ENCODE data around the gene ZSWIM4. TPM values are rescaled to one million over a fixed set of nuclear protein-coding genes. Genes with fewer than 3 reads are reported as not detected.
A peak's percentile ranks its signal among the peaks of the same experiment; 100 is the strongest.

Gene ZSWIM4
- total RNA-seq, 2 donors from 2014 or later: 6.3 to 8.8 TPM

DNA sequence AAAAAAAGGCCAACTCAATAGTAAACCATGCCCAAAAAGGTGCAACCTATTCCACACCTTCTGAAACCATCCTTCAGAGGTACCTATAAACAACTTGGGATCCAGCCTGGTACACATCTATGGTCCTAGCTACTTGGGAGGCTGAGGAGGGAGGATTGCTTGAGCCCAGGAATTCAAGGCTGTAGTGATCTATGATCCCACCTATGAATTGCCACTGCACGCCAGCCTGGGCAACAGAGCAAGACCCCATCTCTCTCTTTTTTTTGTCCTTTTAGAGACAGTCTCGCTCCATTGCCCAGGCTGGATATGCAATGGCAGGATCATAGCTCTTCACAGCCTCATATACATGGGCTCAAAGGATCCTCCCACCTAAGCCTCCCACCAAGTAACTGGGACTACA is 26.0 kb downstream of the ZSWIM4 start:
- Mint-ChIP-seq H3K27ac (no peak overlapping the region), H3K36me3 (peaks cover 0 to 5% of the 10 kb centered on the region in 2 donors), H3K9me3 (no peaks in the 10 kb centered on the region)
- DNase-seq (ENCODE audit: low spot score in 2 of 2): no peak
- ATAC-seq: no peak

DNA sequence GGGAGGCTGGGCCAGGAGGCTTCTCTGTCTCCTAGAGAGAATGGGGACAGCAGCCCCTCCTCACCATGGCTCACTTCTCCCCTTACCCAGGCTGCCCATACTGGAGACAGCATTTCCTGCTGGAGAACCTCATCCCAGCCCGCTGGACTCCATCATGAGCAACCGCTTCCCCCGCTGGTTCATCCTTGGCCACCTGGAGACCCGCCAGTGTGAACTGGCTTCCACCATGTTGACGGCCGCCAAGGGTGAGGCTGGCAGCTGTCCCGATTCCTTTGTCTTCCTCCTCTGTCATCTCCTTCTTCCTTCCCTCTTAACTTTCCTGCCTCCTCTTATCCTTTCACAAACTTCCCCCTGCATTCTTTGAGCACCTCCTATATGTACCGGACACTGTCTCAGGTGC is 28.0 kb downstream of the ZSWIM4 start:
- no peak for ATAC-seq
- Mint-ChIP-seq H3K36me3 (peaks cover 0 to 5% of the 10 kb centered on the region in 2 donors), H3K27ac (no peak overlapping the region)

DNA sequence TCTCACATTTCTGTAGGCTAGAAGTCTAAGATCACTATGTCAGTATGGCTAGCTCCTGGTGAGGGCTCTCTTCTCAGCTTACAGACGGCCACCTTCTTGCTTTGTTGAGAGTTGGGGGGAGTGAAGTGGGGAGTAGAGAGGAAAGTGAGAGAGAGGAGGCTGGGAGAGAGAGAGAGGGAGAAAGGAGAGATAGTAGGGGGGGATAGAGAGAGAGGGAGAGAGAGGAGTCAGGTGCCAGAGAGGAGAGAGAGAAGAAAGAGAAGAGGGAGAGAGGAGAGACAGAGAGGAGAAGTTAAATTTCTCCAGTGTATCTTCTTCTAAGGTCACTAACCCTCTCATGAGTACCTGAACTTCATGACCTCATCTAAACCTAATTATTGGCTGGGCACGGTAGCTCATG is 28.7 kb downstream of the ZSWIM4 start:
- DNase-seq (ENCODE audit: low spot score in 2 of 2) (no peak), ATAC-seq (no peak)
- Mint-ChIP-seq H3K36me3 (peaks cover 0 to 5% of the 10 kb centered on the region in 2 donors), H3K27ac (no peak overlapping the region), H3K9me3 (no peaks in the 10 kb centered on the region)

More for the DNA sequence above, 28.0 kb downstream of the ZSWIM4 start:
- H3K9me3 Mint-ChIP-seq: no peaks in the 10 kb centered on the region
- DNase-seq (ENCODE audit: low spot score in 2 of 2): no peak

DNA sequence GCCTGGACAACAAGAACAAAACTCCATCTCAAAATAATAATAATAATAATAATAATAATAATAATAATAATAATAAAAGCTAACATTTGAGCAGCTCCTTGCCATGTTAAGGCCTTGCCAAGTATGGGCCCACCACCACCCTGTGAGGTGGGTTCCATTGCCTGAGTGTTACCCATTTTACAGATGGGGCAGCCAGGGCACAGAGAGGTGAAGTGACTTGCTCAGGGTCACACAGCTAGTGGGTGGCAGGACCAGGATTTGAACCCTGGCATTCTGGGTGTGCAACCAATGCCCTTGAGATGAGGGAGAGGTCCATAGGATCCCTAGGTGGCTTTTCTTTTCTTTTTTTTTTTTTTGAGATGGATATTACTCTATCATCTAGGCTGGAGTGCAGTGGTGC is 29.5 kb downstream of the ZSWIM4 start:
- ATAC-seq (no peak), DNase-seq (ENCODE audit: low spot score in 2 of 2) (no peak)
- Mint-ChIP-seq H3K9me3 (no peaks in the 10 kb centered on the region), H3K27ac (no peak overlapping the region), H3K36me3 (peaks cover 0 to 5% of the 10 kb centered on the region in 2 donors)

DNA sequence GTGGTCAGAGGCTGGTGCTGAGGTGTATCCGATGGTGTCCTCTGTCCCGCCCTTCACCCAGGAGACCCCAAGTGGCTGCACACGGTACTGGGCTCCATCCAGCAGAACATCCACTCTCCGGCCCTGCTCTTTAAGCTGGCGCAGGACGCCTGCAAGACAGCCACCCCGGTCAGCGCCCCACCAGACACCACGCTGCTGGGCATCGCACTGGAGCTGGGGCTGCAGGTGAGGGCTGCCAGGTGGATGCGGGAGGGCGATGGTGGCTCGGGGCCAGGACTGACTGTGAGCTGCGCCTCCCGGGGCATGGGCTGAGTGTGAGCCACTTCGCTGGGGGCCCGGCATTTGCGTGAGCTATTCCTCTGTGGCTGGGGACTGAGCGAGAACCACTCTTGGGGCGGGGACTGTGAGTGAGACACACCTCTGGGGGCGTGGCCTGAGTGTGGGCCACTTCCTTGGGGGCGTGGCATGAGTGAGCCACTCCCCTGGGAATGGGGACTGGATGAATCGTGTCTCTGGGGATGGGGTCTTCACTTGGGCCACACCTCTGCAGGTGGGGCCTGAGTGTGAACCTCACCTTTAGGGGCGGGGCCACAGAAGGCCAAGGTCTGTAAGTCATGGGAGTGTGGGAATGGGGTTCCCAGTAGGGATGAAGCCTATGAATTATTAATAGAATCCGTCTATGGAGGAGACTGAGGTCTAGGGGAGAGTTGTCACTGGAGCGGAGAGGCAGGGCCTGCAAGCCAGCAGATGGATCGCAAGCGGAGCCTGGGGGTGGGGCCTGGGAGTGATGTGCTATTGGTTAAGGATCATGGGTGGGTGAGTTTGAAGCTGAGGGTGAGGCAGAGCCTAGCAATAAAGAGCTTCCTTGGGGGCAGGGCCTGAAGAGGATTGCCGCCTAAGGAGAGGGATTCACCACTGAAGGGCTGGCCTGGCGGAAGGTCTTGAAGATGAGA is 30.5 kb downstream of the ZSWIM4 start:
- DNase-seq (ENCODE audit: low spot score in 2 of 2): no peak
- H3K36me3 Mint-ChIP-seq: peaks cover 0 to 5% of the 10 kb centered on the region in 2 donors
- peak; percentile 38 for ATAC-seq

DNA sequence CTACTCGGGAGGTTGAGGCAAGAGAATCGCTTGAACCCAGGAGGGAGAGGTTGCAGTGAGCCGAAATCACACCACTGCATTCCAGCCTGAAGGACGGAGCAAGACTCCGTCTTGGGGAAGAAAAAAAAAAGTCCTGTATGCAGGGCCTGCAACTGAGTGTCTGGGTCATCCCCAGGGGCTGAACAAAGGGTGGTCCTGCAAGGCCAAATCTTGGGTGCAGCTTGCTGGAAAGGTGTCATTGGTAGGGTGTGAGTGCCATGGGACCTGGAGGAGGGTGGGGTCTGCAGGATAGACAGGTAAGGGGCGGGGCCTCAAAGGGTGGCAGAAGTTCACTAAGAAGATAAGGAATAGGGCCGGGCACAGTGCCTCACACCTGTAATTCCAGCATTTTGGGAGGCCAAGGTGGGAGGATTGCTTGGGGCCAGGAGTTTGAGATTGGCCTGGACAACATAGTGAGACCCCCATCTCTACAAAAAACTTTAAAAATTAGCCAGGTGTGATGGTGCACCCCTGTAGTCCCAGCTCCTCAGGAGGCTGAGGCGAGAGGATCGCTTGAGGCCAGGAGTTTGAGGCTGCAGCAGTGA is 31.5 kb downstream of the ZSWIM4 start:
- no peak for DNase-seq (ENCODE audit: low spot score in 2 of 2)
- Mint-ChIP-seq H3K36me3 (peaks cover 0 to 5% of the 10 kb centered on the region in 2 donors), H3K27ac (peak overlapping the region in 1 of 2 donors; percentile 58), H3K9me3 (no peaks in the 10 kb centered on the region)
- no peak for ATAC-seq

More for the DNA sequence above, 30.5 kb downstream of the ZSWIM4 start:
- H3K9me3 Mint-ChIP-seq: no peaks in the 10 kb centered on the region
- no peak overlapping the region for H3K27ac Mint-ChIP-seq

DNA sequence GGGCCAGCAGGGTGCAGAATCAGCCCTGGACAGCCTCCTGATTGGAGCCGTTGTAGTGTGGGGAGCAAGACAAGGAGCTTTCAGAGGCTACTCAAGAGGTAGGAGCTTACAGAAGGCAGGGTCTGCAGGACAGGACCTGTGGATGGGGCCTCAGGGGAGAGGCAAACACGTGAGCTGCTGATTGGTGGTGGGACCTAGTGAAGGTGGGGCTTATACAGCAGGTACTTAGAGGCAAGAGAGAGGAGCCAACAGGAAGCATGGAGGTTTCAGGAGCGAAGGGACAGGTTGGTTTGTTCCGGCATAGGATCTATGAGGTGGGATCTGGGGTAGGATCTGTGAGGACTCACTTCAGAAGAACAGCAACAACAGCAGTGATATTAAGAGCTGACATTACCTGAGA is 32.4 kb downstream of the ZSWIM4 start:
- Mint-ChIP-seq H3K27ac (peak overlapping the region in 1 of 2 donors; percentile 51), H3K9me3 (no peaks in the 10 kb centered on the region), H3K36me3 (peaks cover 0 to 5% of the 10 kb centered on the region in 2 donors)
- ATAC-seq: no peak
- no peak for DNase-seq (ENCODE audit: low spot score in 2 of 2)

DNA sequence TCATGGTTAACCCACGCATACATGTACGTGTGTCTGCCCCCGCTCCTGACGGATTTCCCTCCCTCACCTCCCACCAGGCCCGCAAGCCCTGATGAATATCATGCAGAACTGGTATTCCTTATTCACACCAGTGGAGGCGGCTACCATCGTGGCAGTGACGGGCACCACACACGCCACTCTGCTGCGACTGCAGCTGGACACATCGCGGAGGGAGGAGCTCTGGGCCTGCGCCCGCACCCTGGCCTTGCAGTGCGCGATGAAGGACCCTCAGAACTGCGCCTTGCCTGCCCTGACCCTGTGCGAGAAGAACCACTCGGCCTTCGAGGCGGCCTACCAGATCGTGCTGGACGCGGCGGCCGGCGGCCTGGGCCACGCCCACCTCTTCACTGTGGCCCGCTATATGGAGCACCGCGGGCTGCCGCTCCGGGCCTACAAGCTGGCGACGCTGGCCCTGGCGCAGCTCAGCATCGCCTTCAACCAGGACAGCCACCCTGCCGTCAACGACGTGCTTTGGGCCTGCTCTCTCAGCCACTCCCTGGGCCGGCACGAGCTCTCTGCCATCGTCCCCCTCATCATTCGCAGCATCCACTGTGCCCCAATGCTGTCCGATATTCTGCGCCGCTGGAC is 35.0 kb downstream of the ZSWIM4 start:
- ATAC-seq (no peak), DNase-seq (ENCODE audit: low spot score in 2 of 2) (no peak)
- H3K27ac Mint-ChIP-seq: peak overlapping the region; percentile 50 to 98
- peaks cover 0 to 5% of the 10 kb centered on the region in 2 donors for H3K36me3 Mint-ChIP-seq
- H3K9me3 Mint-ChIP-seq: no peaks in the 10 kb centered on the region

DNA sequence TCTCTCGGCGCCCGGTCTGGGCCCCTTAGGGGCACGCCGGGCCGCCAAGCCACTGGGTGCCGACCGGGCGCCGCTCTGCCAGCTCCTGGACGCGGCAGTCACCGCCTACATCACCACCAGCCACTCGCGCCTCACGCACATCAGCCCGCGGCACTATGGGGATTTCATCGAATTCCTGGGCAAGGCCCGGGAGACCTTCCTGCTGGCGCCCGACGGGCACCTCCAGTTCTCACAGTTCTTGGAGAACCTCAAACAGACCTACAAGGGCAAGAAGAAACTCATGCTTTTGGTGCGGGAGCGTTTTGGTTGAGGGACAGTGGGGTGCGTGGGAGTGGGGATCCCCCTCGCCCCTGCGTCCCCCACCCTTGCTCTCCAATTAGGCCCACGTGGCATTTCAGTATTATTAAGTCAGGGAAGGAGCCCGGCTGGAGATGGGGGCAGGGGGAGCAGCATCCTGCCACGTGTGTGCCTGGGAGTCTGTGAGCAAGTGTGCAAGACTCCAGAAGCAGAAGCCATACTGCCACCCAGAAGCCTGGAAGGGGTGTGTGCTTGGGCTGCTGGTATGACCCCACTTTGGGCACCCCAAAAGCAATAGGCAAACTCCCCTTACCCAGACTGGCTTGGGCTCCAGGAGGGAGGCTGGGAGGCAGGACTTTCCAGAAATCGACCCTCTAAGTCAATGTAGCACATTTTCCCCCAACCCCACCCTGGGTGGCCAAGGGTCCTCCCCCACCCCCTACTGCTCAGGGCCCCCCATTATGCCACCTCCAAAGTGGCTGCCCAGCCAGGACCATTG is 35.7 kb downstream of the ZSWIM4 start:
- H3K27ac Mint-ChIP-seq: peak overlapping the region; percentile 50 to 98
- H3K36me3 Mint-ChIP-seq: peaks cover 0 to 3% of the 10 kb centered on the region in 2 donors

DNA sequence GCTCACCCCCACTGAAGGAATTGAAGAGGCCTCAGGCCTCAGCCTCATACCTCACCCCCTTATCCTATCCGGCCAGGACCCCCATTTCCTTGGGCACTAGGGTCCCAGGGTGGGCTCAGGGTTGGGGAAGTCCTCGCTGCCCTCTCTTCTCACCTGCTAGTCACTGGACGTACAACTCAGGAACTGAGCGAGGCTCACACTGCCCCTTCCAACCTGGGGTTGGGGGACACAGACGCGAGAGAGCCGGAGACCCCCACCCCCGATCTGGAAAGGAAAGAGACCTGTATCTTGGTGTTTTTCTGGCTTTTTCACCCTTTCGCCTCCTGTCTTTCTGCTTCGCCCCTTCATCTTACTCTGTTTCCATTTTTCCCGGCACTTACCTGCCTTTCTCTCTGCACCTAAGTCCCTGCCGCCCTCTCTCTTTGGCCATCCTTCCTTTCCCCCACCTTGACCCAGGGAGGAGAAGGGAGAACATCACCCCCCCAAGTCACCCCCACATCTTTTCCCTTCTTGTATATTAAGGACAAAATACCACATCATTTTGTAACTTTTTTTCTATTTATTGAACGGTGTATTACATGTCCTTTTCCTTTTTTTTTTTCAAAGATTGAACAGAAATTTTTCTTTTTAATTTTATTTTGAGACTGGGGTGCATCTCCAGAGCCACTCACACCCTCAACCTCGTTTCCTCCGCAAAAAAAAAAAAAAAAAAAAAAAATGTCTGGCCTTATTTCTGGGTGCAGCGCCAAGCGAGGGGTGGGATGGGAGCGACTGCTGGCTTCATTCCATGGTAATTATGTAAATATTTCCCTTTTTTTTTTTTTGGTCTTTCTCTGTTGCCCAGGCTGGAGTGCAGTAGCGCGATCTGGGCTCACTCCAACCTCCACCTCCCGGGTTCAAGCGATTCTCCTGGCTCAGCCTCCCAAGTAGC is 36.6 kb downstream of the ZSWIM4 start:
- ATAC-seq: no peak
- Mint-ChIP-seq H3K27ac (peak overlapping the region; percentile 73 to 98), H3K36me3 (peaks cover 0 to under 1% of the 10 kb centered on the region in 2 donors), H3K9me3 (no peaks in the 10 kb centered on the region)
- DNase-seq (ENCODE audit: low spot score in 2 of 2): no peak

More for the DNA sequence above, 35.7 kb downstream of the ZSWIM4 start:
- DNase-seq (ENCODE audit: low spot score in 2 of 2) (no peak), ATAC-seq (no peak)
- no peaks in the 10 kb centered on the region for H3K9me3 Mint-ChIP-seq

DNA sequence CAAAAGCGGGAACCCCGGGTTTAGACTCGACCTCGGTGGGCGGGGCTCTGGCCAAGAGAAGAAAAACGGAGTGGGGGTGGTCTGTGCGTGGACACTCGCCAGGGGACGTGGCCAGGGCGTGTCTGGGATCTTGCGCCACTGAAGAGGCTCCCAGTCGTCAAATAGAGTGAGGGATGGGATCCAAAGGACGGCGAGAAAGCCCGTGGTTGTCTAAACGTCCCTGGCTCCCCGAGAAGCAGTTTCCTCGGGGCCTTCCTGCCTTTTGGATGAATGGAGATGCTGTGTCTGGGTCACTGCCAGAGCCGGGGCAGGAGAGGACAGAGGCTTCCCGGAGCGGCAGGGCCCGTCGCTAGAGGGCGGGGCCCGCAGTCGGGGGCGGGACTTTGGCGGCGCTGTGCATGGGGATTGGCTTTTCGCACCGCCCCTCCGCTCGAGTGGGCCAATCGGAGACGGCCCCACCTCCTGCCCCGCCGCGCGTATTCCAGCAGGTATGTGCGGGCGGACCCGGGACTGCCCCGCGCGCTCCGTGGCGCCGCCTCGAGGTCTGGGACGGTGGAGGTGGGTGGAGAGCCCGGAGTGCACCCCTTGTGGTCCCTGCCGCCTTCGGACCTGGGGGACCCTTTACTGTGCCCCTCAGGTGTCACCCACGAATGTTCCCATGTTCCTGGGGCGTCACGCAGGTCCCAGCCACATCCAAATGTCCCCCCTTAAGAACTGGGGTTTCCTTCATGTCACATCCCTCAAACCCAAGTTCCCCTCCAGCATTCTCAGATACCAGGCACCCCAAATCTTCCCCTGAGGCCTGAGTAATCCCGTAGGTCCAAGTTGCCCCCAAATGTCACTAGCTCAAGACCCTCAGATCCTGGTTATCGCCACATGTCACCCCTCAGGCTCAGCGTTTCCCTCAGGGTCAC is 38.3 kb downstream of the ZSWIM4 start:
- ATAC-seq (peak; percentile 85 to 91), DNase-seq (ENCODE audit: low spot score in 2 of 2) (peak; percentile 94 to 96)
- peak overlapping the region; percentile 96 to 98 for H3K27ac Mint-ChIP-seq
- no peaks in the 10 kb centered on the region for H3K9me3 Mint-ChIP-seq
- peaks cover 2 to 11% of the 10 kb centered on the region in 2 donors for H3K36me3 Mint-ChIP-seq

DNA sequence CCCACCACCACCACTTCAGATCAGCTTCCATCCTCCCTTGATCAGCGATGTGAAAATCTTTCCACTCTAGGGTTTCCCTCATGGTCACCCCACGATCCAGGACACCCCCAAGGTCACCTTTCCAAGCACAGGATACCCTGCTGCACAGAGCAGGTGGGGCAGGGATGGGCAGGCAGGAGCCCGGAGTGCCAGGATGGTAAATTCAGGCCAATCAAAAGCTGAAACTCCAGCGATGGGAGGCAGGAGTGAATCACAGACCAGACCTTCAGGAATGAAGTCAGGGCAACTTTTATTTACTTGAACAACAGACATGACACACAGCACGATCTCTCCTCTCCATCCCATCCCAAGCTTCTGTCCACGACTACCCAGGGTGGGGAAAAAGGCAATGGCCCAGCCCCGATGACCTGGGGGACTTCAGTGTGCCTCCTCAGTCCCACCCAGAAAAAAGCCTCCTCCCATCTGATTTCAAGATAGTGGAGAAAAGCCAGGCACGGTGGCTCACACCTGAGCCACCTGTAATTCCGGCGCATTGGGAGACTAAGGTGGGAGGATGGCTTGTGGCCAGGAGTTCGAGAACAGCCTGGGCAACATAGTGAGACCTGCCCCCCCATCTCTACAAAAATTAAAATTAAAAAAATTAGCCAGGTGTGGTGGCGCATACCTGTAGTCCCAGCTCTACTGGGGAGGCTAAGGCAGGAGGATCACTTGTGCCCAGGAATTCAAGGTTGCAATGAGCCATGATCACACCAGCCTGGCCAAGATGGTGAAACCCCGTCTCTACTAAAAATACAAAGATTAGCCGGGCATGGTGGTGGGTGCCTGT is 39.2 kb downstream of the ZSWIM4 start:
- no peak for ATAC-seq
- no peak for DNase-seq (ENCODE audit: low spot score in 2 of 2)
- Mint-ChIP-seq H3K9me3 (no peaks in the 10 kb centered on the region), H3K36me3 (peaks cover 5 to 16% of the 10 kb centered on the region in 2 donors), H3K27ac (peak overlapping the region; percentile 96 to 98)

DNA sequence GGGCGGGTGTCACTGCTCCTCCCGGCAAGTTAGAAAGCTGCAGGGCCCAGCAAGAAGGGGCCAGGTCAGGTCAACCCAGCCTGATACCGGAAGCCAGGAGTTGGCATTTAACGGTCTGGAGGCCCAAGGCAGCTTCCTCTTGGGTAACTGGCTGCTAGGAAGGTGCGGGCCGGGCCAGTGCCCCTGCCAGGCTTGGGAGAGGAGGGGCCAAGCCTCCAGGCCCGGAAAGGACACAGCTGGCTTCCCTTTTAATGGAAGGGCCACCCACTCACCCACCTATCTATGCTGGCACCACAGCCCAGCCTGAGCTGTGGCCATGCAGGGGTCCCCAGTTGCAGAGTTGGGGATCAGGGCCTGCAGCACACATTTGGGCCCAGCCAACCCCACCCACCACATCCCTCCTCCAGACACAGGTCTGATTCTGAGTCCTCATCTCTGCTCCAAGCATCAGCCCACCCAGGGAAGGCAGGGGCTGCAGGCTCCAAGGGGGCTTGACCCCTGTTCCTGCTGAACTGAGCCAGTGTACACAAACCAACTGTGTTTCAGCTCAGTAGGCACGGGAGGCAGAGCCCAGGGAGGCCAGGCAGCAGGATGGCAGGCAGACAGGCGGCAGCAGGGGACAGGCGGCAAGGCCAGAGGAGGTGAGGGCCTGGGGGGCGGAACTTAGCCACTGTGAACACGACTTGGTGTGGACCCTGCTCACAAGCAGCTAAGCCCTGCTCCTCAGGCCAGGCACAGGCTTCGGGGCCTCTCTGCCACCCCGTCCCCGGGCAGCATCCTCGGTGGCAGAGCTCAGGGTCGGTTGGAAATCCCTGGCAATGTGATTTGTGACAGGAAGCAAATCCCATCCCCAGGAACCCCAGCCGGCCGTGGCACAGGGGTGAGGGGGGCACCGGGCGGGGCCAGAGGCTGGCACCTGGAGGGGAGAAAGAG is 40.8 kb downstream of the ZSWIM4 start:
- H3K36me3 Mint-ChIP-seq: peaks cover 17 to 25% of the 10 kb centered on the region in 2 donors
- H3K27ac Mint-ChIP-seq: peak overlapping the region; percentile 95 to 98
- DNase-seq (ENCODE audit: low spot score in 2 of 2): no peak
- H3K9me3 Mint-ChIP-seq: no peaks in the 10 kb centered on the region
- no peak for ATAC-seq
